Measurements from ENCODE around the gene GPX6.

DNA sequence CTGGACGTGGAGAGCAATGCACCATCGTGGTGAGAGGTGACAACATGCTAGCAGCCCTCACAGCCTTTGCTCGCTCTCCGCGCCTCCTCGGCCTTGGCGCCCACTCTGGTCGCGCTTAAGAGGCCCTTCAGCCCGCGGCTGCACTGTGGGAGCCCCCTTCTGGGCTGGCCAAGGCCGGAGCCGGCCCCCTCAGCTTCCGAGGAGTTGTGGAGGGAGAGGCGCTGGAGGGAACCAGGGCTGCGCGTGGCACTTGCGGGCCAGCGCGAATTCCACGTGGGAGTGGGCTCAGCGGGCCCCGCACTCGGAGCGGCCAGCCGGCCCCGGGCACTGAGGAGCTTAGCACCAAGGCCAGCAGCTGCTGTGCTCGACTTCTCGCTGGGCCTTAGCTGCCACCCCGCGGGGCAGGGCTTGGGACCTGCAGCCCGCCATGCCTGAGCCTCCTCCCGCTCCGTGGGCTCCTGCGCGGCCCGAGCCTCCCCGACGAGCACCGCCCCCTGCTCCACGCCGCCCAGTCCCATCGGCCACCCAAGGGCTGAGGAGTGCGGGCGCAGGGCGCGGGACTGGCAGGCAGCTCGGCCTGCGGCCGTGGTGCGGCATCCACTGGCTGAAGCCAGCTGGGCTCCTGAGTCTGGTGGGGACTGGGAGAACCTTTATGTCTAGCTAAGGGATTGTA, 3.8 kb downstream of the GPX6 start:
- TF ChIP-seq EZH2 (IDR thresholded peaks at IDR 0.05) (no peak), POLR2AphosphoS5 (IDR thresholded peaks at IDR 0.05; ENCODE audit: borderline replicate concordance, low read depth, low read length) (no peak), FOXP2 (optimal IDR thresholded peaks at IDR 0.05; ENCODE audit: control extremely low read depth, extremely low read length, insufficient read depth) (no peak)

Measured in SK-N-MC (cell line).